ENCODE measurements around the gene GRIPAP1.

GRIPAP1 gene

DNA sequence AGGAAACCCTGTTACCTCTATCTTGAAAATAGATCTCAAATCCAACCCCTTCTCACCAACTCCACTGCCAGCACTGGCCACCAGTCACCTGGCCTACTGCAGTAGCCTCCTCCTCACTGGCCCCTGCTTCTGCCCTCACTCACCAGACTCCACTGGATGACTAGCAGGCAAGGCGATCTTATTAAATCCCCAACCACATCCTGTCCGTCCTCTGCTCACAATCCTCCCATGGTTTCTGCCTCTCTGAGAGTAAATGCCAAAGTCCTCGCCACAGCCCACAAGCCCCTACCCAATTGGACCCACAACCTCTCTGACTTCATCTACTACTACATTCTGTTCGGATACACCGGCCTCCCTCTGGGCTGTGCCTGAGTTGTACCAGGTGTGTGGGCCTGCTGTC is 77.8 kb downstream of the GRIPAP1 start:
- H3K27me3 ChIP-seq (ENCODE audit: control insufficient read depth, insufficient read depth, low read length): no peaks in the 10 kb centered on the region
- H3K9ac ChIP-seq (ENCODE audit: low read length): no peak overlapping the region
- no peak overlapping the region for H3K4me3 ChIP-seq (ENCODE audit: low read depth, low read length)
- peaks cover 51% of the 10 kb centered on the region for H3K4me1 ChIP-seq (ENCODE audit: control insufficient read depth, insufficient read depth, low read length)
- H3K27ac ChIP-seq (ENCODE audit: low read depth, low read length): no peak overlapping the region
- H3K36me3 ChIP-seq (ENCODE audit: control insufficient read depth, insufficient read depth, low read length): peaks cover 35% of the 10 kb centered on the region
- peaks cover 4% of the 10 kb centered on the region; the same call in 1 of the 2 replicates for H3K9me3 ChIP-seq (ENCODE audit: control insufficient read depth, insufficient read depth, low read depth, low read length)

DNA sequence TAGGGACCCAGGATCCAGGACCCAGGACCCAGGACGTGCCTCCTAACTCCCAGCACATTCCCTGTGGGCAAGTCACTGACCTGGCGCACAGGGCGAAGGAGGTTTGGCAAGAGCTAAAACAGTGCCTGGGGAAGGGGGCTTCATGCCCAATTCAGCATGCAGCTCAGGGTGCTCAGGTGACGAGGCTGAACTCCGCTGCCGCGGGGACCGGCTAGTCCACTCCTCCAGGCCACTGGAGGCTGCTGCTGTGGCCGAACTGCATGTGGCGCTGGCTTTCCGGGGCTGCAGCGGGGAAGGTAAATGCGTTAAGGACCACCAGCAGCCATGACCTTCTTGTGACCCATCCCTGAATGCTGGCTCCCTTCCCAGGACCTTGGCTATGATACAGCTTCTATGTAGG is 78.3 kb downstream of the GRIPAP1 start:
- peaks cover 50% of the 10 kb centered on the region for H3K4me1 ChIP-seq (ENCODE audit: control insufficient read depth, insufficient read depth, low read length)
- no peak overlapping the region for H3K9ac ChIP-seq (ENCODE audit: low read length)
- H3K9me3 ChIP-seq (ENCODE audit: control insufficient read depth, insufficient read depth, low read depth, low read length): peaks cover 4% of the 10 kb centered on the region; the same call in 1 of the 2 replicates
- no peaks in the 10 kb centered on the region for H3K27me3 ChIP-seq (ENCODE audit: control insufficient read depth, insufficient read depth, low read length)
- no peak overlapping the region; the same call in 1 of the 2 replicates for H3K27ac ChIP-seq (ENCODE audit: low read depth, low read length)
- peaks cover 35% of the 10 kb centered on the region for H3K36me3 ChIP-seq (ENCODE audit: control insufficient read depth, insufficient read depth, low read length)
- no peak overlapping the region for H3K4me3 ChIP-seq (ENCODE audit: low read depth, low read length)
